Liver (tissue), 9 donors: ENCODE data around the gene PHLDB3. TPM values are rescaled to one million over a fixed set of nuclear protein-coding genes. Genes with fewer than 3 reads are reported as not detected.
A peak's percentile ranks its signal among the peaks of the same experiment; 100 is the strongest.

Experiments used
- DNase-seq: peaks from one replicate; pipeline ENCODE4 v3.0.0-alpha.2; 2017; ENCODE audit warnings: low spot score
- H3K27ac ChIP-seq, 2 donors: one replicate each; pipeline ENCODE4 v1.7.0; 2013; ENCODE audit warnings: inconsistent platforms in 2 of 2, low read length in 2 of 2, control low read depth in 1 of 2, low read depth in 1 of 2, mild to moderate bottlenecking in 1 of 2
- H3K27me3 ChIP-seq, 4 donors: one replicate each; pipeline versions ENCODE4 v1.6.1 to v1.7.0; 2013; ENCODE audit warnings: low read length in 3 of 4, inconsistent platforms in 1 of 4, mild to moderate bottlenecking in 1 of 4, moderate library complexity in 1 of 4; ENCODE audit not compliant: control insufficient read depth in 4 of 4, insufficient read depth in 4 of 4
- H3K36me3 ChIP-seq, 4 donors: one replicate each; pipeline versions ENCODE4 v1.6.1 to v1.7.0; 2013; ENCODE audit warnings: low read length in 3 of 4, mild to moderate bottlenecking in 3 of 4, low read depth in 1 of 4, moderate library complexity in 1 of 4; ENCODE audit not compliant: control insufficient read depth in 4 of 4, insufficient read depth in 3 of 4
- H3K4me1 ChIP-seq, 4 donors: one replicate each; pipeline versions ENCODE4 v1.6.1 to v1.7.0; 2013; ENCODE audit warnings: low read length in 3 of 4, mild to moderate bottlenecking in 3 of 4, moderate library complexity in 1 of 4; ENCODE audit not compliant: control insufficient read depth in 4 of 4, insufficient read depth in 4 of 4
- H3K4me3 ChIP-seq, 3 donors: one replicate each; pipeline versions ENCODE4 v1.6.1 to v1.7.0; 2013; ENCODE audit warnings: low read length in 3 of 3, control low read depth in 1 of 3, low read depth in 1 of 3, mild to moderate bottlenecking in 1 of 3
- H3K9ac ChIP-seq, 2 donors: one replicate each; pipeline ENCODE4 v1.7.0; 2013; ENCODE audit warnings: low read length in 2 of 2, mild to moderate bottlenecking in 2 of 2, moderate library complexity in 2 of 2, control low read depth in 1 of 2, low read depth in 1 of 2
- H3K9me3 ChIP-seq, 4 donors: one replicate each; pipeline versions ENCODE4 v1.6.1 to v1.7.0; 2013; ENCODE audit warnings: low read length in 3 of 4; ENCODE audit not compliant: control insufficient read depth in 4 of 4
- CTCF ChIP-seq: fragments of 150-350 bp; IDR thresholded peaks from 2 replicates; pipeline ENCODE4 v1.5.1; 2017; ENCODE audit warnings: improper control_type of control experiment, low read depth, low read length; ENCODE audit not compliant: missing input control
- EGR1 ChIP-seq, 2 donors: IDR thresholded peaks; 2 replicates each; pipeline ENCODE4 v1.6.1; 2016 to 2018; ENCODE audit warnings: antibody characterized with exemption in 2 of 2, low read depth in 2 of 2
- FOXA1 ChIP-seq: IDR thresholded peaks from 2 replicates; pipeline ENCODE4 v1.6.1; 2016; ENCODE audit warnings: antibody characterized with exemption
- FOXA2 ChIP-seq: IDR thresholded peaks from 2 replicates; pipeline ENCODE4 v1.6.1; 2016; ENCODE audit warnings: antibody characterized with exemption
- GABPA ChIP-seq, 2 donors: IDR thresholded peaks in 1 of 2; conservative IDR thresholded peaks in 1 of 2; 2 replicates each; pipeline ENCODE4 v1.6.1; 2016; ENCODE audit warnings: antibody characterized with exemption in 2 of 2, mild to moderate bottlenecking in 1 of 2, moderate library complexity in 1 of 2
- HNF4A ChIP-seq, 2 donors: conservative IDR thresholded peaks; 2 replicates each; pipeline ENCODE4 v1.6.1; 2016; ENCODE audit warnings: antibody characterized with exemption in 2 of 2, mild to moderate bottlenecking in 2 of 2
- HNF4G ChIP-seq: IDR thresholded peaks from 2 replicates; pipeline ENCODE4 v1.6.1; 2016; ENCODE audit warnings: antibody characterized with exemption
- JUND ChIP-seq, 2 donors: IDR thresholded peaks; 2 replicates each; pipeline ENCODE4 v1.6.1; 2016; ENCODE audit warnings: antibody characterized with exemption in 2 of 2
- NR2F2 ChIP-seq: IDR thresholded peaks from 2 replicates; pipeline ENCODE4 v1.6.1; 2016; ENCODE audit warnings: antibody characterized with exemption
- RAD21 ChIP-seq, 2 donors: IDR thresholded peaks; 2 replicates each; pipeline ENCODE4 v1.6.1; 2016; ENCODE audit warnings: antibody characterized with exemption in 2 of 2, mild to moderate bottlenecking in 2 of 2
- RXRA ChIP-seq, 2 donors: IDR thresholded peaks; 2 replicates each; pipeline ENCODE4 v1.6.1; 2017 to 2018; ENCODE audit warnings: antibody characterized with exemption in 2 of 2, mild to moderate bottlenecking in 1 of 2
- SP1 ChIP-seq: IDR thresholded peaks from 2 replicates; pipeline ENCODE4 v1.6.1; 2018; ENCODE audit warnings: antibody characterized with exemption, mild to moderate bottlenecking
- TAF1 ChIP-seq: conservative IDR thresholded peaks from 2 replicates; pipeline ENCODE4 v1.6.1; 2016; ENCODE audit warnings: antibody characterized with exemption, mild to moderate bottlenecking
- YY1 ChIP-seq: IDR thresholded peaks from 2 replicates; pipeline ENCODE4 v1.6.1; 2016; ENCODE audit warnings: antibody characterized with exemption, mild to moderate bottlenecking
- ZBTB33 ChIP-seq: IDR thresholded peaks from 2 replicates; pipeline ENCODE4 v1.6.1; 2016; ENCODE audit warnings: antibody characterized with exemption
- WGBS: extraction: QIAGEN DNeasy Blood & Tissue Kit; methylation state at CpG from one replicate; pipeline ENCODE4 v1.1.7; 2013; 5-methylcytosine and 5-hydroxymethylcytosine counted together
- polyA plus RNA-seq, 2 donors: library from polyadenylated mRNA; stranded (reverse) in 1 of 2; unstranded in 1 of 2; fragments of 200-250 nt in 1 of 2; fragments of >200 nt in 1 of 2; fragmentation: Nextera tagmentation in 1 of 2; extraction: Ambion mirVana in 1 of 2; gene quantifications; one replicate each; pipeline versions ENCODE4 v1.2.1 to v1.2.3, GENCODE V29; 2013 to 2015
- total RNA-seq, 2 donors: library from RNA; depleted of rRNA; stranded (reverse); fragments of >200 nt; gene quantifications; one replicate each; pipeline ENCODE4 v1.2.3, GENCODE V29; 2014
- TF ChIP-seq, protein P1 (sequence below): IDR thresholded peaks from 2 replicates; pipeline ENCODE4 v1.6.1; 2016; ENCODE audit warnings: antibody characterized with exemption, mild to moderate bottlenecking
- TF ChIP-seq, protein P2 (sequence below): IDR thresholded peaks from 2 replicates; pipeline ENCODE4 v1.6.1; 2016; ENCODE audit warnings: antibody characterized with exemption
- TF ChIP-seq, protein P3 (sequence below): IDR thresholded peaks from 2 replicates; pipeline ENCODE4 v1.6.1; 2016; ENCODE audit warnings: antibody characterized with exemption
- donor health status: healthy.
- donor health status: healthy.
- donor health status: healthy.
- donor health status: healthy.
- donor health status: healthy.

PHLDB3 gene
- total and polyA plus RNA-seq, 4 donors, result 10.6 to 18.2 (median 11.7) TPM

GRCh38 chr19:43541920-43542650 lies 37.5 kb upstream of the PHLDB3 start:
- Histone ChIP-seq H3K4me1 (peaks cover 4 to 13% (median 7%) of the 10 kb centered on the region in 4 donors), H3K4me3 (no peak overlapping the region), H3K9me3 (no peaks in the 10 kb centered on the region), H3K36me3 (peaks cover 4 to 16% (median 11%) of the 10 kb centered on the region in 4 donors), H3K27me3 (no peaks in the 10 kb centered on the region), H3K27ac (no peak overlapping the region), H3K9ac (no peak overlapping the region)
- TF ChIP-seq YY1 (no peak), CTCF (no peak), EGR1 (IDR thresholded peaks at IDR 0.05; ENCODE audit: low read depth in 2 of 2) (no peak), HNF4G (peak; percentile 87), TAF1 (no peak), FOXA1 (no peak), HNF4A (conservative IDR thresholded peaks at IDR 0.05) (peak; percentile 88 to 97), NR2F2 (peak; percentile 85), JUND (IDR thresholded peaks at IDR 0.05) (no peak), RAD21 (IDR thresholded peaks at IDR 0.05) (no peak), ZBTB33 (no peak), FOXA2 (no peak), GABPA (IDR thresholded peaks at IDR 0.05 in 1 of 2, conservative IDR thresholded peaks at IDR 0.05 in 1 of 2) (no peak), RXRA (IDR thresholded peaks at IDR 0.05) (peak; percentile 73 to 93), SP1 (peak; percentile 54)
- TF ChIP-seq, protein P1, sequence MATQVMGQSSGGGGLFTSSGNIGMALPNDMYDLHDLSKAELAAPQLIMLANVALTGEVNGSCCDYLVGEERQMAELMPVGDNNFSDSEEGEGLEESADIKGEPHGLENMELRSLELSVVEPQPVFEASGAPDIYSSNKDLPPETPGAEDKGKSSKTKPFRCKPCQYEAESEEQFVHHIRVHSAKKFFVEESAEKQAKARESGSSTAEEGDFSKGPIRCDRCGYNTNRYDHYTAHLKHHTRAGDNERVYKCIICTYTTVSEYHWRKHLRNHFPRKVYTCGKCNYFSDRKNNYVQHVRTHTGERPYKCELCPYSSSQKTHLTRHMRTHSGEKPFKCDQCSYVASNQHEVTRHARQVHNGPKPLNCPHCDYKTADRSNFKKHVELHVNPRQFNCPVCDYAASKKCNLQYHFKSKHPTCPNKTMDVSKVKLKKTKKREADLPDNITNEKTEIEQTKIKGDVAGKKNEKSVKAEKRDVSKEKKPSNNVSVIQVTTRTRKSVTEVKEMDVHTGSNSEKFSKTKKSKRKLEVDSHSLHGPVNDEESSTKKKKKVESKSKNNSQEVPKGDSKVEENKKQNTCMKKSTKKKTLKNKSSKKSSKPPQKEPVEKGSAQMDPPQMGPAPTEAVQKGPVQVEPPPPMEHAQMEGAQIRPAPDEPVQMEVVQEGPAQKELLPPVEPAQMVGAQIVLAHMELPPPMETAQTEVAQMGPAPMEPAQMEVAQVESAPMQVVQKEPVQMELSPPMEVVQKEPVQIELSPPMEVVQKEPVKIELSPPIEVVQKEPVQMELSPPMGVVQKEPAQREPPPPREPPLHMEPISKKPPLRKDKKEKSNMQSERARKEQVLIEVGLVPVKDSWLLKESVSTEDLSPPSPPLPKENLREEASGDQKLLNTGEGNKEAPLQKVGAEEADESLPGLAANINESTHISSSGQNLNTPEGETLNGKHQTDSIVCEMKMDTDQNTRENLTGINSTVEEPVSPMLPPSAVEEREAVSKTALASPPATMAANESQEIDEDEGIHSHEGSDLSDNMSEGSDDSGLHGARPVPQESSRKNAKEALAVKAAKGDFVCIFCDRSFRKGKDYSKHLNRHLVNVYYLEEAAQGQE, result no peak
- TF ChIP-seq, protein P2, sequence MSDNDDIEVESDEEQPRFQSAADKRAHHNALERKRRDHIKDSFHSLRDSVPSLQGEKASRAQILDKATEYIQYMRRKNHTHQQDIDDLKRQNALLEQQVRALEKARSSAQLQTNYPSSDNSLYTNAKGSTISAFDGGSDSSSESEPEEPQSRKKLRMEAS, result no peak
- TF ChIP-seq, protein P3, sequence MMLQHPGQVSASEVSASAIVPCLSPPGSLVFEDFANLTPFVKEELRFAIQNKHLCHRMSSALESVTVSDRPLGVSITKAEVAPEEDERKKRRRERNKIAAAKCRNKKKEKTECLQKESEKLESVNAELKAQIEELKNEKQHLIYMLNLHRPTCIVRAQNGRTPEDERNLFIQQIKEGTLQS, result no peak
- no peak for DNase-seq
- WGBS, result 86% methylated on average over 5 of the region's 5 CpGs
